DOHH2 (cell line): ENCODE results near the gene IRF4.

Experiments
- EZH2phosphoT487 ChIP-seq: fragments of 200-600 bp; sonication (generic); IDR thresholded peaks from 2 replicates; pipeline ENCODE4 v1.6.1; 2017; ENCODE audit warnings: borderline replicate concordance, mild to moderate bottlenecking, antibody characterized with exemption, low read length, moderate library complexity, mixed read lengths
- TF ChIP-seq, protein P1 (sequence below): fragments of 200-600 bp; sonication (generic); IDR thresholded peaks from one replicate; pipeline ENCODE4 v1.5.1; 2014; ENCODE audit warnings: antibody characterized with exemption, mild to moderate bottlenecking, low read depth, low read length; ENCODE audit not compliant: poor library complexity, severe bottlenecking

DNA sequence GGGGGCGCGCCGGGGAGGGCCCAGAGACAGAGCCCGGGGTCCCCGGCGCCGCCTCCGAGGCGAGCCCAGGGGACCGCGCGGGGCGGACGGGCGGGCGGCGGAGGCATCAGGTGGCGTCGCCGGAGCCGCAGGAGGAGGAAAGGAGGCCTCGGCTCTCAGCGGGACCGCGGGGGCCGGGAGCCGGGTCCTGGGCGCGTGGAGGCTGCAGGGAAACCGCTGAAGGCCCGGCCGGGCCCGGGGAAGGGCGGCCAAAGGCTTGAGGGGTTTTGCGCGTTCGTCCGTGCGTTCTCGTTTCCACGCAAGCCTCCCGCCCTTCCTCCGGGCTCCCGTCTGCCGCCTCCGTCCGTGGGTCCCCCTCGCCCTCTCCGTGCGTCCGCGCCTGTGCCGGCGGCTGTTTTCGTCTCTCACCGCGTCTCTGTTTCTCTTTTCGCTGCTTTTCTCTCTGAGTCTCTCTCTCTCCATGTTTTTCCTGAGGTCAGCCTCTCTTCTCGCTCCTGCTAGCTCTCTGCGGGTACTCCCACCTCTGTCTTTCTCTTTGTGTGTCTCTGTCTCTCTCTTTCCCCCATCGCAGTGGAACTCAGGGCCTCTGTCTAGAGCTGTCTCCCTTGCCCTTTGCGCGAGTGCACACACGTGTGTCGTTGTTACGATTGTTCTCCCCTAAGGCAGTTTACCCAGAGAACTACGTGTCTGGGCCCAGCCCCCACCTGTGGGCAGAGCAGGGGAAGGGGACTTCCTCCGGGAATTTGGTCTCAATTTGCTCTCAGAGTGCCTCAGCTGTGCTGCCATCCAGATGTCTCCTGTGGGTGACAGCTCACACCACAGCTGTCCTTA lies 2.1 kb downstream of the IRF4 start:
- no peak for TF ChIP-seq EZH2phosphoT487
- TF ChIP-seq, protein P1, sequence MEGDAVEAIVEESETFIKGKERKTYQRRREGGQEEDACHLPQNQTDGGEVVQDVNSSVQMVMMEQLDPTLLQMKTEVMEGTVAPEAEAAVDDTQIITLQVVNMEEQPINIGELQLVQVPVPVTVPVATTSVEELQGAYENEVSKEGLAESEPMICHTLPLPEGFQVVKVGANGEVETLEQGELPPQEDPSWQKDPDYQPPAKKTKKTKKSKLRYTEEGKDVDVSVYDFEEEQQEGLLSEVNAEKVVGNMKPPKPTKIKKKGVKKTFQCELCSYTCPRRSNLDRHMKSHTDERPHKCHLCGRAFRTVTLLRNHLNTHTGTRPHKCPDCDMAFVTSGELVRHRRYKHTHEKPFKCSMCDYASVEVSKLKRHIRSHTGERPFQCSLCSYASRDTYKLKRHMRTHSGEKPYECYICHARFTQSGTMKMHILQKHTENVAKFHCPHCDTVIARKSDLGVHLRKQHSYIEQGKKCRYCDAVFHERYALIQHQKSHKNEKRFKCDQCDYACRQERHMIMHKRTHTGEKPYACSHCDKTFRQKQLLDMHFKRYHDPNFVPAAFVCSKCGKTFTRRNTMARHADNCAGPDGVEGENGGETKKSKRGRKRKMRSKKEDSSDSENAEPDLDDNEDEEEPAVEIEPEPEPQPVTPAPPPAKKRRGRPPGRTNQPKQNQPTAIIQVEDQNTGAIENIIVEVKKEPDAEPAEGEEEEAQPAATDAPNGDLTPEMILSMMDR, result no peak
